Mesenchymal stem cell (in vitro differentiated cells and primary cell): ENCODE measurements around the gene ITGB4.
A peak's percentile ranks its signal among the peaks of the same experiment; 100 is the strongest.

Experiments
- DNase-seq: peaks from one replicate; pipeline ENCODE4 v3.0.0-alpha.2; 2013
- H2AFZ ChIP-seq: one replicate; pipeline ENCODE4 v1.6.1; 2013; ENCODE audit warnings: low read depth, mild to moderate bottlenecking, control low read depth, inconsistent platforms, low read length, moderate library complexity
- H2AK5ac ChIP-seq: 2 replicates; pipeline ENCODE4 v1.6.1; 2013; ENCODE audit warnings: low read length, moderate library complexity, mild to moderate bottlenecking, inconsistent platforms; ENCODE audit not compliant: severe bottlenecking
- H2BK120ac ChIP-seq: one replicate; pipeline ENCODE4 v1.6.1; 2013; ENCODE audit warnings: low read depth, mild to moderate bottlenecking, inconsistent platforms, low read length, moderate library complexity
- H2BK12ac ChIP-seq, 2 experiments: one replicate each; pipeline ENCODE4 v1.6.1; 2013; ENCODE audit warnings: inconsistent platforms in 2 of 2, low read length in 2 of 2, mild to moderate bottlenecking in 2 of 2, moderate library complexity in 2 of 2, control low read depth in 1 of 2
- H2BK15ac ChIP-seq: one replicate; pipeline ENCODE4 v1.6.1; 2013; ENCODE audit warnings: mild to moderate bottlenecking, low read depth, inconsistent platforms; ENCODE audit not compliant: poor library complexity, severe bottlenecking
- H2BK5ac ChIP-seq: 2 replicates; pipeline ENCODE4 v1.6.1; 2013; ENCODE audit warnings: low read depth, mild to moderate bottlenecking, low read length, control low read depth, inconsistent platforms; ENCODE audit not compliant: poor library complexity, severe bottlenecking
- H3K14ac ChIP-seq, 2 experiments: one replicate each; pipeline ENCODE4 v1.6.1; 2013; ENCODE audit warnings: inconsistent platforms in 2 of 2, low read length in 2 of 2, control low read depth in 1 of 2, mild to moderate bottlenecking in 1 of 2, moderate library complexity in 1 of 2
- H3K18ac ChIP-seq, 2 experiments: one replicate each; pipeline ENCODE4 v1.6.1; 2013; ENCODE audit warnings: inconsistent platforms in 2 of 2, low read length in 2 of 2, control low read depth in 1 of 2, low read depth in 1 of 2, mild to moderate bottlenecking in 1 of 2
- H3K23ac ChIP-seq, 2 experiments: one replicate each; pipeline ENCODE4 v1.6.1; 2013; ENCODE audit warnings: inconsistent platforms in 2 of 2, low read length in 2 of 2, mild to moderate bottlenecking in 2 of 2, moderate library complexity in 2 of 2, control low read depth in 1 of 2
- H3K27ac ChIP-seq: 2 replicates; pipeline ENCODE4 v1.5.1; 2013; ENCODE audit warnings: mild to moderate bottlenecking, moderate library complexity, low read length, control low read depth, inconsistent platforms; ENCODE audit not compliant: poor library complexity, severe bottlenecking
- H3K27me3 ChIP-seq, 2 experiments: 2 replicates each; pipeline versions ENCODE4 v1.6.1 to v1.7.0; 2013; ENCODE audit warnings: low read length in 2 of 2, mild to moderate bottlenecking in 2 of 2, moderate library complexity in 2 of 2, control low read depth in 1 of 2, inconsistent platforms in 1 of 2; ENCODE audit not compliant: control insufficient read depth in 1 of 2, insufficient read depth in 1 of 2
- H3K36me3 ChIP-seq, 2 experiments: 2 replicates each; pipeline versions ENCODE4 v1.6.1 to v1.7.0; 2013; ENCODE audit warnings: low read length in 2 of 2, control low read depth in 1 of 2, inconsistent platforms in 1 of 2, low read depth in 1 of 2, mild to moderate bottlenecking in 1 of 2; ENCODE audit not compliant: insufficient read depth in 2 of 2, control insufficient read depth in 1 of 2
- H3K4ac ChIP-seq, 2 experiments: one replicate each; pipeline ENCODE4 v1.6.1; 2013; ENCODE audit warnings: inconsistent platforms in 2 of 2, low read length in 2 of 2, mild to moderate bottlenecking in 2 of 2, moderate library complexity in 2 of 2, control low read depth in 1 of 2, low read depth in 1 of 2
- H3K4me1 ChIP-seq: 2 replicates; pipeline ENCODE4 v1.6.1; 2013; ENCODE audit warnings: low read depth, low read length, control low read depth; ENCODE audit not compliant: control insufficient read depth, insufficient read depth
- H3K4me2 ChIP-seq: 2 replicates; pipeline ENCODE4 v1.6.1; 2013; ENCODE audit warnings: low read length, mild to moderate bottlenecking, inconsistent platforms; ENCODE audit not compliant: poor library complexity, severe bottlenecking
- H3K4me3 ChIP-seq, 2 experiments: 2 replicates each; pipeline versions ENCODE4 v1.5.1 to v1.7.0; 2013; ENCODE audit warnings: low read length in 2 of 2, mild to moderate bottlenecking in 2 of 2, control low read depth in 1 of 2, low read depth in 1 of 2; ENCODE audit not compliant: insufficient read depth in 1 of 2
- H3K79me1 ChIP-seq: replicated peaks from 2 replicates; pipeline ENCODE4 v1.6.1; 2013; ENCODE audit warnings: mild to moderate bottlenecking, control low read depth, low read length, inconsistent platforms; ENCODE audit not compliant: poor library complexity, severe bottlenecking
- H3K9ac ChIP-seq: 2 replicates; pipeline ENCODE4 v1.7.0; 2013; ENCODE audit warnings: mild to moderate bottlenecking, low read length, moderate library complexity
- H3K9me3 ChIP-seq: 2 replicates; pipeline ENCODE4 v1.7.0; 2013; ENCODE audit warnings: mild to moderate bottlenecking, low read length; ENCODE audit not compliant: control insufficient read depth
- H4K8ac ChIP-seq: one replicate; pipeline ENCODE4 v1.6.1; 2013; ENCODE audit warnings: inconsistent platforms, mild to moderate bottlenecking, low read length, moderate library complexity
- H4K91ac ChIP-seq: one replicate; pipeline ENCODE4 v1.6.1; 2013; ENCODE audit warnings: mild to moderate bottlenecking, low read length, inconsistent platforms
- WGBS: methylation state at CpG from one replicate; pipeline ENCODE4 v1.1.7; 2013; ENCODE audit warnings: mixed read lengths; 5-methylcytosine and 5-hydroxymethylcytosine counted together

Gene ITGB4

DNA sequence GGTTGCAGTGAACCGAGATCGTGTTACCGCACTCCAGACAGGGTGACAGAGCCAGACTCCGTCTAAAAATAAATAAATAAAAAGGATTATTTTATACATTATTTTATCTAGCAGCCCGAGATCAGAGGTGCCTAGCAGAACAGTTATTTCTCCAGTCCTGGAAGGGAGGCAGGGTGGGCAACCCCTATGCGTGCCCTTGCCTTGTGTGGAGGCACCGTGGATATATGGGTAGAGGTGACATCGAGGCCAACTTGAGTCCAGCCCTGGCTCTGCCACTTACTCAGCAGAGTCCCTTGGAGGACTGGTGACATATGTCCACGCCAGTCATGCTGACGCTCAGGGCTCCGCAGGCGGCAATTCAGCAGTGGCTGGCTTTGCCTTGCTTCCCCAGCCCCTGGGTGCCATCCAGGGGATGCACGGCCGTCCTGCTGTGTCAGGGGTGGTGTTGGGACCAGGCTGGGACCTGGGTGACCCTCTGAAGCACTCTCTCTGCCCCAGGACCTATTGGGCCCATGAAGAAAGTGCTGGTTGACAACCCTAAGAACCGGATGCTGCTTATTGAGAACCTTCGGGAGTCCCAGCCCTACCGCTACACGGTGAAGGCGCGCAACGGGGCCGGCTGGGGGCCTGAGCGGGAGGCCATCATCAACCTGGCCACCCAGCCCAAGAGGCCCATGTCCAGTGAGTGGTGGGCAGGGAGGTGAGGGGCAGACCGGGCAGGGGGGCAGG is 30.6 kb downstream of the ITGB4 start:
- Histone ChIP-seq H3K23ac (no peak overlapping the region), H4K91ac (no peak overlapping the region), H3K27ac (no peak overlapping the region), H3K14ac (no peak overlapping the region), H2BK12ac (no peak overlapping the region), H3K9me3 (no peaks in the 10 kb centered on the region), H3K9ac (no peak overlapping the region), H3K79me1 (peaks cover 9% of the 10 kb centered on the region), H3K4me1 (peaks cover 32% of the 10 kb centered on the region), H2AFZ (no peak overlapping the region), H3K36me3 (peaks cover 0 to 84% of the 10 kb centered on the region in 2 experiments), H2BK120ac (no peak overlapping the region), H4K8ac (no peak overlapping the region), H2BK5ac (no peak overlapping the region), H3K18ac (no peak overlapping the region), H3K27me3 (peaks cover 0 to 10% of the 10 kb centered on the region in 2 experiments), H3K4ac (no peak overlapping the region), H2AK5ac (no peak overlapping the region), H2BK15ac (peak overlapping the region; percentile 1), H3K4me2 (no peak overlapping the region), H3K4me3 (no peak overlapping the region)
- no peak for DNase-seq
- 81% methylated on average over 19 of the region's 24 CpGs for WGBS

GRCh38 chr17:75752405-75752709 is 31.1 kb downstream of the ITGB4 start:
- no peak overlapping the region for H3K23ac ChIP-seq
- no peak overlapping the region for H3K4me2 ChIP-seq
- WGBS = 95% methylated on average over 10 of the region's 10 CpGs
- H2AK5ac ChIP-seq = no peak overlapping the region
- H2BK5ac ChIP-seq = no peak overlapping the region
- no peak for DNase-seq
- no peak overlapping the region for H3K4ac ChIP-seq
- no peak overlapping the region for H4K8ac ChIP-seq
- peaks cover 32% of the 10 kb centered on the region for H3K4me1 ChIP-seq
- H3K14ac ChIP-seq = no peak overlapping the region
- H4K91ac ChIP-seq = no peak overlapping the region
- H3K36me3 ChIP-seq = peaks cover 0 to 90% of the 10 kb centered on the region in 2 experiments
- no peak overlapping the region for H2AFZ ChIP-seq
- H3K4me3 ChIP-seq = no peak overlapping the region
- H2BK120ac ChIP-seq = no peak overlapping the region
- no peaks in the 10 kb centered on the region for H3K9me3 ChIP-seq
- H3K18ac ChIP-seq = no peak overlapping the region
- peaks cover 11% of the 10 kb centered on the region for H3K79me1 ChIP-seq
- peaks cover 0 to 10% of the 10 kb centered on the region in 2 experiments for H3K27me3 ChIP-seq
- H2BK12ac ChIP-seq = no peak overlapping the region
- no peak overlapping the region for H3K27ac ChIP-seq
- peak overlapping the region; percentile 1 for H2BK15ac ChIP-seq
- H3K9ac ChIP-seq = no peak overlapping the region

- H2BK120ac ChIP-seq = no peak overlapping the region
- H2AK5ac ChIP-seq = no peak overlapping the region
- peaks cover 11% of the 10 kb centered on the region for H3K79me1 ChIP-seq
- peak overlapping the region; percentile 74 for H3K9ac ChIP-seq
- peaks cover 0 to 10% of the 10 kb centered on the region in 2 experiments for H3K27me3 ChIP-seq
- no peaks in the 10 kb centered on the region for H3K9me3 ChIP-seq
- no peak overlapping the region for H3K27ac ChIP-seq
- H3K36me3 ChIP-seq = peaks cover 0 to 94% of the 10 kb centered on the region in 2 experiments
- peak overlapping the region; percentile 56 to 85 for H3K18ac ChIP-seq
- H3K23ac ChIP-seq = no peak overlapping the region
- H3K14ac ChIP-seq = no peak overlapping the region
- WGBS = 80% methylated on average over 19 of the region's 19 CpGs
- H3K4me1 ChIP-seq = peaks cover 32% of the 10 kb centered on the region
- H2BK5ac ChIP-seq = no peak overlapping the region
- H2BK15ac ChIP-seq = peak overlapping the region; percentile 65
- no peak overlapping the region for H2AFZ ChIP-seq
- H4K91ac ChIP-seq = peak overlapping the region; percentile 47
- H3K4ac ChIP-seq = peak overlapping the region; percentile 13 to 69
- no peak overlapping the region for H3K4me2 ChIP-seq
- H3K4me3 ChIP-seq = peak overlapping the region in 1 of 2 experiments; percentile 73
- no peak for DNase-seq
- H4K8ac ChIP-seq = peak overlapping the region; percentile 94
- H2BK12ac ChIP-seq = peak overlapping the region in 1 of 2 experiments; percentile 35
Measured at GRCh38 chr17:75752802-75753513, 31.7 kb downstream of the ITGB4 start.
